H1 (cell line): ENCODE results near the gene ME1. TPM values are rescaled to one million over a fixed set of nuclear protein-coding genes. Genes with fewer than 3 reads are reported as not detected.

Experiments used
- CTCF ChIA-PET: fragments of 300-600 bp; sonication (Branson Sonifier 250); formaldehyde crosslinking; loops from one replicate; lab custom pipeline; 2021; ENCODE audit not compliant: partially characterized antibody; lab: Charles Lee
- POLR2A ChIA-PET: fragments of 300-600 bp; sonication (Branson Sonifier 250); formaldehyde crosslinking; loops from one replicate; lab custom pipeline; 2021; ENCODE audit warnings: inconsistent platforms; ENCODE audit not compliant: partially characterized antibody; lab: Charles Lee
- DNase-seq, 2 experiments: peaks; one replicate each; pipeline versions ENCODE4 v3.0.0 to v3.0.0-alpha.2; 2010 to 2022; ENCODE audit warnings: low spot score in 2 of 2, low read depth in 1 of 2, mixed read lengths in 1 of 2
- FAIRE-seq: peaks from 2 replicates; lab custom pipeline; 2011; peaks lifted over from hg19 to GRCh38; lab: Jason Lieb, UNC
- H2AFZ ChIP-seq: 2 replicates; pipeline ENCODE4 v1.8.1; 2012; ENCODE audit warnings: low read length, inconsistent platforms
- H2AK5ac ChIP-seq: 2 replicates; pipeline ENCODE4 v1.6.1; 2013; ENCODE audit warnings: low read depth, low read length
- H2BK120ac ChIP-seq: replicated peaks from 2 replicates; pipeline ENCODE3; 2013; ENCODE audit warnings: low read depth, low read length, inconsistent platforms
- H2BK12ac ChIP-seq: 2 replicates; pipeline ENCODE4 v1.6.1; 2013; ENCODE audit warnings: low read depth, low read length
- H2BK15ac ChIP-seq: 2 replicates; pipeline ENCODE4 v1.6.1; 2013; ENCODE audit warnings: low read length
- H2BK20ac ChIP-seq: 2 replicates; pipeline ENCODE4 v1.6.1; 2013; ENCODE audit warnings: low read length
- H2BK5ac ChIP-seq: 2 replicates; pipeline ENCODE4 v1.6.1; 2013; ENCODE audit warnings: low read depth, low read length
- H3K14ac ChIP-seq: 2 replicates; pipeline ENCODE4 v1.6.1; 2013; ENCODE audit warnings: inconsistent platforms; ENCODE audit not compliant: insufficient read length
- H3K18ac ChIP-seq: 2 replicates; pipeline ENCODE4 v1.6.1; 2013; ENCODE audit warnings: low read length; ENCODE audit errors: extremely low read depth
- H3K23ac ChIP-seq: 2 replicates; pipeline ENCODE4 v1.6.1; 2013; ENCODE audit warnings: inconsistent platforms; ENCODE audit not compliant: insufficient read length
- H3K23me2 ChIP-seq: 2 replicates; pipeline ENCODE4 v1.6.1; 2013; ENCODE audit warnings: low read depth, low read length
- H3K27ac ChIP-seq: 2 replicates; pipeline ENCODE4 v1.6.1; 2011; ENCODE audit warnings: low read depth, low read length, inconsistent platforms
- H3K27me3 ChIP-seq, 4 experiments: replicated peaks in 1 of 4; 1 replicate in 1 of 4; 2 replicates in 3 of 4; pipeline versions ENCODE4 v1.6.1 to v1.8.1; 2011 to 2013; ENCODE audit warnings: low read length in 3 of 4, mild to moderate bottlenecking in 3 of 4, inconsistent platforms in 2 of 4, mixed read lengths in 2 of 4, moderate library complexity in 1 of 4; ENCODE audit not compliant: control insufficient read depth in 3 of 4, insufficient read depth in 3 of 4; ENCODE audit errors: extremely low read depth in 1 of 4
- H3K36me3 ChIP-seq, 4 experiments: 2 replicates each; pipeline versions ENCODE4 v1.6.1 to v1.8.1; 2011 to 2013; ENCODE audit warnings: mild to moderate bottlenecking in 4 of 4, low read length in 3 of 4, moderate library complexity in 2 of 4, control low read depth in 1 of 4, inconsistent platforms in 1 of 4; ENCODE audit not compliant: insufficient read depth in 4 of 4, control insufficient read depth in 2 of 4
- H3K4ac ChIP-seq: replicated peaks from 2 replicates; pipeline ENCODE3; 2013; ENCODE audit warnings: low read length, low read depth, mixed read lengths, inconsistent platforms; ENCODE audit not compliant: insufficient read length
- H3K4me1 ChIP-seq, 4 experiments: replicated peaks in 1 of 4; 1 replicate in 1 of 4; 2 replicates in 3 of 4; pipeline versions ENCODE4 v1.6.1 to v1.8.1; 2011 to 2013; ENCODE audit warnings: low read length in 3 of 4, inconsistent platforms in 2 of 4, mixed read lengths in 1 of 4; ENCODE audit not compliant: insufficient read depth in 4 of 4, control insufficient read depth in 3 of 4
- H3K4me2 ChIP-seq, 2 experiments: 2 replicates each; pipeline versions ENCODE4 v1.6.1 to v1.8.1; 2011 to 2013; ENCODE audit warnings: low read depth in 2 of 2, low read length in 2 of 2, control low read depth in 1 of 2, inconsistent platforms in 1 of 2, mild to moderate bottlenecking in 1 of 2; ENCODE audit not compliant: insufficient read depth in 1 of 2
- H3K4me3 ChIP-seq, 4 experiments: fragments of 200-600, 300-600 bp in 1 of 4; sonication (generic), shearing (Covaris generic), sonication (Bioruptor Twin) in 1 of 4; 2 replicates each; pipeline versions ENCODE4 v1.5.1 to v1.8.1; 2011 to 2016; ENCODE audit warnings: low read length in 4 of 4, low read depth in 3 of 4, control low read depth in 2 of 4, inconsistent platforms in 2 of 4, mild to moderate bottlenecking in 2 of 4, mixed read lengths in 1 of 4, moderate library complexity in 1 of 4; ENCODE audit not compliant: insufficient read depth in 2 of 4; ENCODE audit errors: extremely low read depth in 1 of 4
- H3K56ac ChIP-seq: replicated peaks from 2 replicates; pipeline ENCODE3; 2013; ENCODE audit warnings: low read depth, mild to moderate bottlenecking, mixed read lengths, low read length, inconsistent platforms; ENCODE audit not compliant: insufficient read length
- H3K79me1 ChIP-seq: 2 replicates; pipeline ENCODE4 v1.6.1; 2013; ENCODE audit warnings: low read depth, low read length, control low read depth
- H3K79me2 ChIP-seq, 2 experiments: 2 replicates each; pipeline versions ENCODE4 v1.6.1 to v1.8.1; 2012 to 2013; ENCODE audit warnings: low read length in 2 of 2, mild to moderate bottlenecking in 2 of 2, inconsistent platforms in 1 of 2; ENCODE audit not compliant: insufficient read depth in 2 of 2, control insufficient read depth in 1 of 2
- H3K9ac ChIP-seq, 4 experiments: replicated peaks in 1 of 4; 1 replicate in 1 of 4; 2 replicates in 3 of 4; pipeline versions ENCODE4 v1.6.1 to v1.8.1; 2011 to 2013; ENCODE audit warnings: low read depth in 3 of 4, low read length in 3 of 4, control low read depth in 2 of 4, mild to moderate bottlenecking in 2 of 4, moderate library complexity in 2 of 4, inconsistent platforms in 1 of 4; ENCODE audit errors: extremely low read depth in 1 of 4
- H3K9me3 ChIP-seq, 2 experiments: 2 replicates each; pipeline versions ENCODE4 v1.6.1 to v1.8.1; 2012 to 2013; ENCODE audit warnings: mild to moderate bottlenecking in 2 of 2, moderate library complexity in 2 of 2, control low read depth in 1 of 2, inconsistent platforms in 1 of 2, low read depth in 1 of 2, low read length in 1 of 2, mixed read lengths in 1 of 2; ENCODE audit not compliant: insufficient read depth in 2 of 2
- H4K20me1 ChIP-seq, 2 experiments: replicated peaks in 1 of 2; 2 replicates each; pipeline versions ENCODE3 to v1.8.1; 2011 to 2013; ENCODE audit warnings: inconsistent platforms in 2 of 2, low read length in 2 of 2, mild to moderate bottlenecking in 1 of 2; ENCODE audit not compliant: insufficient read depth in 2 of 2, control insufficient read depth in 1 of 2
- H4K5ac ChIP-seq: 2 replicates; pipeline ENCODE4 v1.6.1; 2013; ENCODE audit warnings: low read length, low read depth, mixed read lengths, inconsistent platforms; ENCODE audit not compliant: insufficient read length
- H4K8ac ChIP-seq: 2 replicates; pipeline ENCODE4 v1.8.0; 2013; ENCODE audit warnings: mild to moderate bottlenecking, moderate library complexity, low read length, inconsistent platforms; ENCODE audit not compliant: insufficient read depth; ENCODE audit errors: extremely low read depth
- H4K91ac ChIP-seq: replicated peaks from 2 replicates; pipeline ENCODE3; 2013; ENCODE audit warnings: low read length, mixed read lengths, inconsistent platforms; ENCODE audit not compliant: insufficient read length
- ATF2 ChIP-seq: IDR thresholded peaks from 2 replicates; pipeline ENCODE4 v1.6.1; 2012; ENCODE audit warnings: low read length, inconsistent platforms
- CTBP2 ChIP-seq: IDR thresholded peaks from 2 replicates; pipeline ENCODE4 v1.7.0; 2011; ENCODE audit warnings: borderline replicate concordance, mild to moderate bottlenecking, moderate library complexity, mixed read lengths, low read length; ENCODE audit not compliant: insufficient read depth, insufficient read length
- CTCF ChIP-seq, 3 experiments: IDR thresholded peaks; 1 replicate in 2 of 3; 2 replicates in 1 of 3; pipeline versions ENCODE4 v1.5.1 to v1.6.1; 2011; ENCODE audit warnings: low read length in 3 of 3, mild to moderate bottlenecking in 3 of 3, inconsistent platforms in 2 of 3, low read depth in 1 of 3, moderate library complexity in 1 of 3; ENCODE audit not compliant: insufficient read depth in 1 of 3; ENCODE audit errors: control extremely low read depth in 1 of 3
- GTF2F1 ChIP-seq: IDR thresholded peaks from 2 replicates; pipeline ENCODE4 v1.6.1; 2012; ENCODE audit warnings: low read depth, low read length, improper control_type of control experiment, borderline replicate concordance
- HDAC2 ChIP-seq, 2 experiments: fragments of 300-600 bp in 1 of 2; sonication (generic) in 1 of 2; IDR thresholded peaks; 2 replicates each; pipeline ENCODE4 v1.6.1; 2011 to 2012; ENCODE audit warnings: low read depth in 2 of 2, low read length in 2 of 2, mild to moderate bottlenecking in 2 of 2, moderate library complexity in 2 of 2, borderline replicate concordance in 1 of 2, inconsistent platforms in 1 of 2
- POLR2AphosphoS5 ChIP-seq: IDR thresholded peaks from 2 replicates; pipeline ENCODE4 v1.6.1; 2011; ENCODE audit warnings: low read depth, low read length
- RBBP5 ChIP-seq: IDR thresholded peaks from 2 replicates; pipeline ENCODE4 v1.7.1; 2012; ENCODE audit warnings: low read depth, mild to moderate bottlenecking, inconsistent platforms, low read length, moderate library complexity, borderline replicate concordance
- SIN3A ChIP-seq, 2 experiments: IDR thresholded peaks in 1 of 2; conservative IDR thresholded peaks in 1 of 2; 2 replicates each; pipeline ENCODE4 v1.6.1; 2011 to 2012; ENCODE audit warnings: low read length in 2 of 2, improper control_type of control experiment in 1 of 2, low read depth in 1 of 2, mild to moderate bottlenecking in 1 of 2
- TCF12 ChIP-seq: IDR thresholded peaks from 2 replicates; pipeline ENCODE4 v1.6.1; 2011; ENCODE audit warnings: low read depth, mild to moderate bottlenecking, low read length
- WGBS, 2 experiments: shearing (Covaris generic) in 1 of 2; methylation state at CpG; one replicate each; pipeline versions ENCODE4 v1.1.6 to v1.1.7; 2013 to 2015; ENCODE audit warnings: low lambda C conversion rate in 2 of 2, mixed read lengths in 2 of 2, inconsistent platforms in 1 of 2, low coverage in 1 of 2, missing lambda C conversion rate in 1 of 2; ENCODE audit not compliant: insufficient replicate concordance in 2 of 2, insufficient coverage in 1 of 2, insufficient read length in 1 of 2; ENCODE audit errors: extremely low coverage in 1 of 2, missing lambda C conversion rate in 1 of 2; 5-methylcytosine and 5-hydroxymethylcytosine counted together
- polyA plus RNA-seq, 7 experiments: library from polyadenylated mRNA; depleted of rRNA in 3 of 7; stranded (reverse) in 5 of 7; unstranded in 2 of 7; fragments of >200 nt in 5 of 7; fragments of 200-250 nt in 2 of 7; gene quantifications; 1 replicate in 5 of 7; 2 replicates in 1 of 7; 4 replicates in 1 of 7; pipeline versions ENCODE4 v1.2.1 to v1.2.3, GENCODE V29; 2011 to 2013; ENCODE audit warnings: missing spikeins in 2 of 7, mixed read lengths in 2 of 7
- total RNA-seq: library from RNA; stranded (reverse); fragmentation: NEBNext Ultra II Directional; extraction: Animal tissue kit (Norgen Biotek cat#: 25700); gene quantifications from 2 replicates; pipeline ENCODE4 v1.2.1, GENCODE V29; 2021

The ME1 gene
- total and polyA plus RNA-seq, 2 of the 8 experiments (the other 6 are each of a cell fraction or from before 2014, with no cell fraction given) = 1.3 to 3.9 TPM

GRCh38 chr6:83470001-83470400, 39.1 kb upstream of the ME1 start:
- no peak overlapping the region for H3K4ac ChIP-seq
- H2AFZ ChIP-seq = no peak overlapping the region
- no peak overlapping the region for H2BK120ac ChIP-seq
- H4K20me1 ChIP-seq = no peaks in the 10 kb centered on the region
- H2BK15ac ChIP-seq = no peak overlapping the region
- FAIRE-seq = no peak
- no peak overlapping the region for H2AK5ac ChIP-seq
- H3K18ac ChIP-seq = no peak overlapping the region
- no peak overlapping the region for H3K56ac ChIP-seq
- WGBS, 2 experiments = 88% methylated on average over 4 of the region's 4 CpGs; no CpG with 5 or more reads in 1 of the 2 experiments
- H3K23ac ChIP-seq = no peak overlapping the region
- H3K9me3 ChIP-seq = no peaks in the 10 kb centered on the region
- H4K5ac ChIP-seq = no peak overlapping the region
- H3K4me3 ChIP-seq = no peak overlapping the region
- H2BK5ac ChIP-seq = no peak overlapping the region
- H3K36me3 ChIP-seq = no peaks in the 10 kb centered on the region
- H3K27me3 ChIP-seq = no peaks in the 10 kb centered on the region
- no peaks in the 10 kb centered on the region for H3K79me2 ChIP-seq
- no peak overlapping the region for H4K91ac ChIP-seq
- no peak overlapping the region for H2BK20ac ChIP-seq
- H4K8ac ChIP-seq = no peak overlapping the region
- H3K23me2 ChIP-seq = no peaks in the 10 kb centered on the region
- DNase-seq = no peak
- no peak overlapping the region for H3K27ac ChIP-seq
- H2BK12ac ChIP-seq = no peak overlapping the region
- H3K79me1 ChIP-seq = no peaks in the 10 kb centered on the region
- H3K9ac ChIP-seq = no peak overlapping the region
- ChIA-PET CTCF (interaction anchor here (0.6 to 1.0 kb wide), 3 partner anchors 16 to 281 kb away, joined by 3 read pairs; no protein-coding TSS in a partner anchor), POLR2A (no interaction called here)
- H3K14ac ChIP-seq = no peak overlapping the region
- no peak overlapping the region for H3K4me2 ChIP-seq
- H3K4me1 ChIP-seq = no peaks in the 10 kb centered on the region
- no peak for TF ChIP-seq RBBP5
- TF ChIP-seq CTBP2 = no peak
- no peak for TF ChIP-seq GTF2F1
- no peak for TF ChIP-seq POLR2AphosphoS5
- no peak for TF ChIP-seq SIN3A (conservative IDR thresholded peaks at IDR 0.05 in 1 of 2, IDR thresholded peaks at IDR 0.05 in 1 of 2; ENCODE audit: low read depth in 1 of 2, low read length in 2 of 2)
- no peak for TF ChIP-seq CTCF (IDR thresholded peaks at IDR 0.05; ENCODE audit: control extremely low read depth in 1 of 3, insufficient read depth in 1 of 3, low read depth in 1 of 3, low read length in 3 of 3)
- TF ChIP-seq HDAC2 (IDR thresholded peaks at IDR 0.05; ENCODE audit: borderline replicate concordance in 1 of 2, low read depth in 2 of 2, low read length in 2 of 2) = no peak
- TF ChIP-seq TCF12 = no peak
- TF ChIP-seq ATF2 = no peak
